Stimulated activated CD8-positive, alpha-beta memory T cell treated with anti-CD3 and anti-CD28 coated beads, Interleukin-7, amount 100 ng/mL, for 24 hours (primary cell): ENCODE measurements around the gene STAG1.
"Not testable (repeated sequence)": the region's sequence is repeated elsewhere in the genome, so short reads cannot be mapped to it uniquely, and the experiment has no call there.

Source experiments
- DNase-seq: peaks from one replicate; pipeline ENCODE4 v3.0.0-alpha.2; 2020; ENCODE audit warnings: low read depth

STAG1 gene

DNA sequence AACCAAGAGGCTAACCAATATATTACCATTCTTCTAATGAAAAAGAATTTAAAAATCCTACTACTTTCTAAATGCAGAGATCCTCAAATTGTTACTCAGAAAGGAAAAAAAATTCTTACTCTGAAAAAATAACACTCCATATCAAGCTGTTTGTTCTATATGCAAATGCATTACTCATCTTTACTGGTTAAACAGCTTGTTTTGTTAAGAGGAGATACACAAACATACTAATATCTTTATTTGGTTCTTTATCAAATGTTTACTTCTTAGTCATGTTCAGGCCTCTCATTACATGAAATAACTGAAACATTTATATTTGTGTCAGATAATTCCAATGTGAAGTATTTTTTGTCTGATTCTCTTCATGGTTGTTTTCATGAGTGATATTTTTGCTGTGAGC, 355.3 kb downstream of the STAG1 start:
- DNase-seq: no peak

DNA sequence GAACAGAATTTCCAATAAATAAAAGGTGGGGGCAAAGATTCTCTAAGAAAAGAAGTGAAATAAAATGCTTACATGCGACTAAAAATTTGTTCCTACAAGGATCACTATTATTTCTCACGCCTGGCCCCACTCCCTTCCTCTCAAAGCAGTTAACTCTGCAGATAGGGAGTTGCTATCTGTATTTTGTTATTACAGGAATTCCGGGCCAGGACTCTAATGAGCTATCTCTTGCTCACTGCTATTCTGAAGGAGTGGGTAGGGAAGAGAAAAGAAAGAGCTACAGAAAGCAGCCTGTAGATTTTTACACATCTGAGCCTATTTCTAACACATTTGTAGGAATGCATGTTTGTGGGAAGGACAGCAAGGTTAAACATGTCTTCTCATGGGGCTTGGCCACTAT, 361.6 kb downstream of the STAG1 start:
- DNase-seq: no peak

DNA sequence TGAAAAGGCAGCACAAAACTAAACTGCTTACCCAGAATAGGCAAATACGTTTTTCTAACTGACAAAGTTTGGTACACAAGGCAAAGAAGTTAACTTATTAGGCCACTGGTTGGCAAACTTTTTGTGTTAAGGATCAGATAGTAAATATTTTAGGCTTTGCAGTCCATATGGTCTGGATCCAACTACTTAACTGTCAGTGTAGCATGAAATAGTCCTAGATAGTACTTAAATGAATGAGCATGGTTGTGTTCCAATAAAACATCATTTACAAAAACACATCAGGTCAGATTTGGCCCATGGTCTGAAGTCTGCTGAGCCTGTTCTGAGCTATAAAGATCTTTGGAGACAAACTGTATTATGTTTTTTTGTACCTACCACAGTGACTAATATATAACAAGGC, 365.1 kb downstream of the STAG1 start:
- DNase-seq: no peak

DNA sequence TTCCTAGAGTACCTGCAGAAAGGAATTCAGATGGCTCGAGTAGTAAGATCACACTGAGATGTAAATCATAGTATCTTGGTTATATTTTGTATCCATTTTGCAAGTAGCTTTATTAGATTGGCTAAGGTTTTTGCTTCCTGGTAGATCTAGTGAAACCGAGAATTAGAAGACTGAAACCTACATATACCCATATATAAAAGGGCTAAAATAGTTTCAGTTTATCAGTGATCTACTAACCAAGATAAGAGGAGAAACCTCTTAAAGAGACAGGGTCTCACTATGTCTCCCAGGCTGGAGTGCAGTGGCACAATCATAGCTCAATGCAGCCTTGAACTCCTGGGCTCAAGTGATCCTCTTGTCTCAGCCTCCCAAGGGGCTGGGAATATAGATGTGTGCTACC, 366.7 kb downstream of the STAG1 start:
- DNase-seq: no peak

DNA sequence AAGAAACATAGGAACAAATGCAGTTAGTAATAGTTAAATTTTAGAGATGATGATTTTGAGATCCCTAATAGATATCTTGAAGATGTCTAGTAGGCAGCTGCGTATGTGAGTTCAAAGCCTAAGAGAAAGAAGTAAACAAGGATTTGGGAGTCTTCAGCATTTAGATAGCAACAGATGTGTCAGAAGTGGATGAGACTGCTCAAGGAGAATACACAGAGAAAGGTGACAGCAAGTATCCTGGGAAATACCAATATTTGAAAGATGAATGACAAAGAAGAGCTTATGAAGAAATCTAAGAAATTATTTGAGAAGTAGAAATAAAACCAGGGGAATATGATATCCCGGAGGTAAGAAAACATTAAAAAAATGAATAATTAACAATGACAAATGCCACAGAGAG, 371.1 kb downstream of the STAG1 start:
- no peak for DNase-seq

GRCh38 chr3:136380530-136380929, 371.6 kb downstream of the STAG1 start:
- DNase-seq: no peak

GRCh38 chr3:136378011-136378410, 374.2 kb downstream of the STAG1 start:
- DNase-seq: no peak

- no peak for DNase-seq
These were observed 374.7 kb downstream of the STAG1 start for GRCh38 chr3:136377508-136377907.

DNA sequence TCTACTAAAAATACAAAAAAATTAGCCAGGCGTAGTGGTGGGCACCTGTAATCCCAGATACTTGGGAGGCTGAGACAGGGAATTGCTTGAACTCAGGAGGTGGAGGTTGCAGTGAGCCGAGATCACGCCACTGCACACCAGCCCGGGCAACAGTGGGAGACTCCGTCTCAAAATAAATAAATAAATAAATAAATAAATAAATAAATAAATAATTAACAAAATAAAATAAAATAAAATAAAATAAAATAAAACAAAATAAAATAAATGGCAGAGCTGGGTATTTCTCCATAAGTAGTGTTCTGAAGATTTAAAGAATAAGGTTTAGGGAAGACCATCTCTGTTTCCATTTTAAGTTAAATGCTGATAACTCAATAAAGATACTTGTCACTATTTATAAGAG, 376.4 kb downstream of the STAG1 start:
- not testable (repeated sequence) for DNase-seq

DNA sequence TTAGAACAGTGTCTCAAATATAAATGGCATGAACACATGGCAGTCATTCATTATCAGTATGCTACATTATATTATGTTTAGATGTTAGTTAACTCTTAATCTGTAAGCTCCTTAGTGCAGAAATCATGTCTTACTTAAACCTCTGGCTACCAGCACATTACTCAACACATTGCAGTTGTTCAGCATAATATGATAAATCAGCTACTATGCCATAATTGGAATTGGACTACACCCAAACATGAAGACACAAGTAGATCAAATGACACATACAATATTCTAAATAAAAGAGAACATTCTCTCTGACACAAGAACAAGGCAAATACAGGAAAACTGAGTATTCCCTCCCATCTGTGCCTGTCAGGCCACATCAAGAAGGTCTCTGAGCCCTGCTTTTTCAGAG, 385.9 kb downstream of the STAG1 start:
- no peak for DNase-seq

- DNase-seq: no peak
These were observed 398.7 kb downstream of the STAG1 start for GRCh38 chr3:136353461-136353860.

DNA sequence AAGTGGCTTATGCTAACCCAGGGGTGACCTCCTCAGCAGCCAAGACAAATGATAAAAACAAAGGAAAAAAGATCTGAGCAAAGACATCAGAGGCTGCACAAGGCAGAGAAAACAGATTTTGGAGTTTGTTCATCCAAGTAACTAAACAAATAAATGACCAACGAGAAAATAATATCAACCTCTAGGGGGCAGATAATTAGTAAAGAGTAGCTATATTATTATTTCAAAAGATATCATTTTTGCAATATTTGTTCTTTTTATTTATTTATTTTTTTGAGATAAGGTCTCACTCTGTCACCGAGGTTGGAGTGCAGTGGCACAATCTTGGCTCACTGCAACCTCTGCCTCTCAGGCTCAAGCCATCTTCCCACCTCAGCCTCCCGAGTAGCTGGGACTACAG, 400.3 kb downstream of the STAG1 start:
- DNase-seq: no peak

- no peak for DNase-seq
These were observed 400.8 kb downstream of the STAG1 start for GRCh38 chr3:136351351-136351750.

GRCh38 chr3:136350557-136350956, 401.6 kb downstream of the STAG1 start:
- DNase-seq: no peak

- DNase-seq: no peak
These were observed 402.0 kb downstream of the STAG1 start for GRCh38 chr3:136350132-136350531.

GRCh38 chr3:136346486-136346885, 405.7 kb downstream of the STAG1 start:
- no peak for DNase-seq

- no peak for DNase-seq
These were observed 408.2 kb downstream of the STAG1 start for GRCh38 chr3:136343873-136344555.

DNA sequence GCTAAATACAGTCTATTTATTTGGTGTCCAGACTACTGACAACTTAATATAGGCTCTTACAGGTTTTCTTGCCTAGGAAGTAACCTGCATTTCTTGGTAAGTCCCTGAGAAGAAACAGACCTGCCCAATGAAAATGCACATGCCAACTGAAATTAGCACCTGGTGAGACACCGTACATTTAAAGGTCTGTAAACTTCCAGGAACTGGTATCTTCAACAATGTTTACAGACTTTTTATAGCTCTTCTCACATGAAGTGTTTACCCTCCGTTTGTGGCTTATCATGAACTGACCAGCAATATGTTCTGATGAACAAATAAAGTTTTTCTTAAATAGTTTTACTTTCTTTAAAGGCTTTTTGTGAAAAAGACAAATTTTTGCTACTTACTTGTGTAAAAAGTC, 408.7 kb downstream of the STAG1 start:
- no peak for DNase-seq

- DNase-seq: no peak
These were observed 415.7 kb downstream of the STAG1 start for GRCh38 chr3:136336329-136337100.

- DNase-seq: not testable (repeated sequence)
These were observed 417.5 kb downstream of the STAG1 start for GRCh38 chr3:136334726-136335125.

DNA sequence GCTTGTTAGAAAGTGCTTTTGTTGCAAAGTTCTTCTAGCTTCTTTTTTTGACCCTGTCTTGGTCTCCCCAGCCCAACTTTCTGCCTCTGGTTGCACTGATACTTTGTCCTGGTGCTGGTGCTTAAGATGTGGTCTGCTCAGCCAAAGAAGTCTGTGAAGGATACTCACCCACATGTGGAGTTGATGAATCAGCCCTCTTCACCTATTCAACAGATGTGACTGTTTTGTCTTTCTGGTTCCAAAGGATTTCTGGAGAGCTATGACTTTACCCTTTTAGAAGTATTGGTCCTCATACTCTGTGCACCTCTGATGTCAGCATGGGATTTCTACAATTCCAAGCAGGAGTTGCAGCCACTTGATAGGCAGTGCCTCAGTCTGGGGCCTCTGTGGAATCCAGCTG, 418.0 kb downstream of the STAG1 start:
- no peak for DNase-seq

- DNase-seq: no peak
These were observed 419.4 kb downstream of the STAG1 start for GRCh38 chr3:136332776-136333175.

DNA sequence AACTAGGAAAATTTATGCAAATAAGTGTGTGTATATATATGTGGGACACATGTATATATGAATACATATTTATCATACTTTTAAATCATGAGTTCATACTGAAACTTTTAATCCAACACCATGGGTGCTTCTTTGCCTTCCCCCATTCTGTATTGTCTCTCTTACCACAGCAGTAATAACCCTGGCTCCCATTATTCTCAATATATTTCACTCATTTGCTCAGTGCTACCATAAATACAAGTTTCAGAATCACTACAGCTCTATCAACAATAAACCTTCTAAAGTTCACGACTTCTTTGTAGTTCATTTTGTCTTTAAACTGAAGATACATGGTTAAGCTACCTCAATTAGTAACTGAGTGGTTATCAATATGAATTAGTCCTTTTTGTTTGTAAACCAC, 419.9 kb downstream of the STAG1 start:
- no peak for DNase-seq

GRCh38 chr3:136330900-136331299, 421.3 kb downstream of the STAG1 start:
- no peak for DNase-seq
